H1 (cell line): ENCODE measurements around the gene ZBTB7A. TPM values are rescaled to one million over a fixed set of nuclear protein-coding genes. Genes with fewer than 3 reads are reported as not detected.

Experiments
- CTCF ChIA-PET: fragments of 300-600 bp; sonication (Branson Sonifier 250); formaldehyde crosslinking; loops from one replicate; lab custom pipeline; 2021; ENCODE audit not compliant: partially characterized antibody; lab: Charles Lee
- POLR2A ChIA-PET: fragments of 300-600 bp; sonication (Branson Sonifier 250); formaldehyde crosslinking; loops from one replicate; lab custom pipeline; 2021; ENCODE audit warnings: inconsistent platforms; ENCODE audit not compliant: partially characterized antibody; lab: Charles Lee
- DNase-seq, 2 experiments: peaks; one replicate each; pipeline versions ENCODE4 v3.0.0 to v3.0.0-alpha.2; 2010 to 2022; ENCODE audit warnings: low spot score in 2 of 2, low read depth in 1 of 2, mixed read lengths in 1 of 2
- FAIRE-seq: peaks from 2 replicates; lab custom pipeline; 2011; peaks lifted over from hg19 to GRCh38; lab: Jason Lieb, UNC
- H2AFZ ChIP-seq: 2 replicates; pipeline ENCODE4 v1.8.1; 2012; ENCODE audit warnings: low read length, inconsistent platforms
- H2AK5ac ChIP-seq: 2 replicates; pipeline ENCODE4 v1.6.1; 2013; ENCODE audit warnings: low read depth, low read length
- H2BK120ac ChIP-seq: replicated peaks from 2 replicates; pipeline ENCODE3; 2013; ENCODE audit warnings: low read depth, low read length, inconsistent platforms
- H2BK12ac ChIP-seq: 2 replicates; pipeline ENCODE4 v1.6.1; 2013; ENCODE audit warnings: low read depth, low read length
- H2BK15ac ChIP-seq: 2 replicates; pipeline ENCODE4 v1.6.1; 2013; ENCODE audit warnings: low read length
- H2BK20ac ChIP-seq: 2 replicates; pipeline ENCODE4 v1.6.1; 2013; ENCODE audit warnings: low read length
- H2BK5ac ChIP-seq: 2 replicates; pipeline ENCODE4 v1.6.1; 2013; ENCODE audit warnings: low read depth, low read length
- H3K14ac ChIP-seq: 2 replicates; pipeline ENCODE4 v1.6.1; 2013; ENCODE audit warnings: inconsistent platforms; ENCODE audit not compliant: insufficient read length
- H3K18ac ChIP-seq: 2 replicates; pipeline ENCODE4 v1.6.1; 2013; ENCODE audit warnings: low read length; ENCODE audit errors: extremely low read depth
- H3K23ac ChIP-seq: 2 replicates; pipeline ENCODE4 v1.6.1; 2013; ENCODE audit warnings: inconsistent platforms; ENCODE audit not compliant: insufficient read length
- H3K23me2 ChIP-seq: 2 replicates; pipeline ENCODE4 v1.6.1; 2013; ENCODE audit warnings: low read depth, low read length
- H3K27ac ChIP-seq: 2 replicates; pipeline ENCODE4 v1.6.1; 2011; ENCODE audit warnings: low read depth, low read length, inconsistent platforms
- H3K27me3 ChIP-seq, 4 experiments: replicated peaks in 1 of 4; 1 replicate in 1 of 4; 2 replicates in 3 of 4; pipeline versions ENCODE4 v1.6.1 to v1.8.1; 2011 to 2013; ENCODE audit warnings: low read length in 3 of 4, mild to moderate bottlenecking in 3 of 4, inconsistent platforms in 2 of 4, mixed read lengths in 2 of 4, moderate library complexity in 1 of 4; ENCODE audit not compliant: control insufficient read depth in 3 of 4, insufficient read depth in 3 of 4; ENCODE audit errors: extremely low read depth in 1 of 4
- H3K36me3 ChIP-seq, 4 experiments: 2 replicates each; pipeline versions ENCODE4 v1.6.1 to v1.8.1; 2011 to 2013; ENCODE audit warnings: mild to moderate bottlenecking in 4 of 4, low read length in 3 of 4, moderate library complexity in 2 of 4, control low read depth in 1 of 4, inconsistent platforms in 1 of 4; ENCODE audit not compliant: insufficient read depth in 4 of 4, control insufficient read depth in 2 of 4
- H3K4ac ChIP-seq: replicated peaks from 2 replicates; pipeline ENCODE3; 2013; ENCODE audit warnings: low read length, low read depth, mixed read lengths, inconsistent platforms; ENCODE audit not compliant: insufficient read length
- H3K4me1 ChIP-seq, 4 experiments: replicated peaks in 1 of 4; 1 replicate in 1 of 4; 2 replicates in 3 of 4; pipeline versions ENCODE4 v1.6.1 to v1.8.1; 2011 to 2013; ENCODE audit warnings: low read length in 3 of 4, inconsistent platforms in 2 of 4, mixed read lengths in 1 of 4; ENCODE audit not compliant: insufficient read depth in 4 of 4, control insufficient read depth in 3 of 4
- H3K4me2 ChIP-seq, 2 experiments: 2 replicates each; pipeline versions ENCODE4 v1.6.1 to v1.8.1; 2011 to 2013; ENCODE audit warnings: low read depth in 2 of 2, low read length in 2 of 2, control low read depth in 1 of 2, inconsistent platforms in 1 of 2, mild to moderate bottlenecking in 1 of 2; ENCODE audit not compliant: insufficient read depth in 1 of 2
- H3K4me3 ChIP-seq, 4 experiments: fragments of 200-600, 300-600 bp in 1 of 4; sonication (generic), shearing (Covaris generic), sonication (Bioruptor Twin) in 1 of 4; 2 replicates each; pipeline versions ENCODE4 v1.5.1 to v1.8.1; 2011 to 2016; ENCODE audit warnings: low read length in 4 of 4, low read depth in 3 of 4, control low read depth in 2 of 4, inconsistent platforms in 2 of 4, mild to moderate bottlenecking in 2 of 4, mixed read lengths in 1 of 4, moderate library complexity in 1 of 4; ENCODE audit not compliant: insufficient read depth in 2 of 4; ENCODE audit errors: extremely low read depth in 1 of 4
- H3K56ac ChIP-seq: replicated peaks from 2 replicates; pipeline ENCODE3; 2013; ENCODE audit warnings: low read depth, mild to moderate bottlenecking, mixed read lengths, low read length, inconsistent platforms; ENCODE audit not compliant: insufficient read length
- H3K79me1 ChIP-seq: 2 replicates; pipeline ENCODE4 v1.6.1; 2013; ENCODE audit warnings: low read depth, low read length, control low read depth
- H3K79me2 ChIP-seq, 2 experiments: 2 replicates each; pipeline versions ENCODE4 v1.6.1 to v1.8.1; 2012 to 2013; ENCODE audit warnings: low read length in 2 of 2, mild to moderate bottlenecking in 2 of 2, inconsistent platforms in 1 of 2; ENCODE audit not compliant: insufficient read depth in 2 of 2, control insufficient read depth in 1 of 2
- H3K9ac ChIP-seq, 4 experiments: replicated peaks in 1 of 4; 1 replicate in 1 of 4; 2 replicates in 3 of 4; pipeline versions ENCODE4 v1.6.1 to v1.8.1; 2011 to 2013; ENCODE audit warnings: low read depth in 3 of 4, low read length in 3 of 4, control low read depth in 2 of 4, mild to moderate bottlenecking in 2 of 4, moderate library complexity in 2 of 4, inconsistent platforms in 1 of 4; ENCODE audit errors: extremely low read depth in 1 of 4
- H3K9me3 ChIP-seq, 2 experiments: 2 replicates each; pipeline versions ENCODE4 v1.6.1 to v1.8.1; 2012 to 2013; ENCODE audit warnings: mild to moderate bottlenecking in 2 of 2, moderate library complexity in 2 of 2, control low read depth in 1 of 2, inconsistent platforms in 1 of 2, low read depth in 1 of 2, low read length in 1 of 2, mixed read lengths in 1 of 2; ENCODE audit not compliant: insufficient read depth in 2 of 2
- H4K20me1 ChIP-seq, 2 experiments: replicated peaks in 1 of 2; 2 replicates each; pipeline versions ENCODE3 to v1.8.1; 2011 to 2013; ENCODE audit warnings: inconsistent platforms in 2 of 2, low read length in 2 of 2, mild to moderate bottlenecking in 1 of 2; ENCODE audit not compliant: insufficient read depth in 2 of 2, control insufficient read depth in 1 of 2
- H4K5ac ChIP-seq: 2 replicates; pipeline ENCODE4 v1.6.1; 2013; ENCODE audit warnings: low read length, low read depth, mixed read lengths, inconsistent platforms; ENCODE audit not compliant: insufficient read length
- H4K8ac ChIP-seq: 2 replicates; pipeline ENCODE4 v1.8.0; 2013; ENCODE audit warnings: mild to moderate bottlenecking, moderate library complexity, low read length, inconsistent platforms; ENCODE audit not compliant: insufficient read depth; ENCODE audit errors: extremely low read depth
- H4K91ac ChIP-seq: replicated peaks from 2 replicates; pipeline ENCODE3; 2013; ENCODE audit warnings: low read length, mixed read lengths, inconsistent platforms; ENCODE audit not compliant: insufficient read length
- POLR2AphosphoS5 ChIP-seq: IDR thresholded peaks from 2 replicates; pipeline ENCODE4 v1.6.1; 2011; ENCODE audit warnings: low read depth, low read length
- TAF1 ChIP-seq: IDR thresholded peaks from 2 replicates; pipeline ENCODE4 v1.6.1; 2011; ENCODE audit warnings: mild to moderate bottlenecking, low read depth, low read length
- whole genome bisulfite sequencing, 2 experiments: shearing (Covaris generic) in 1 of 2; methylation state at CpG; one replicate each; pipeline versions ENCODE4 v1.1.6 to v1.1.7; 2013 to 2015; ENCODE audit warnings: low lambda C conversion rate in 2 of 2, mixed read lengths in 2 of 2, inconsistent platforms in 1 of 2, low coverage in 1 of 2, missing lambda C conversion rate in 1 of 2; ENCODE audit not compliant: insufficient replicate concordance in 2 of 2, insufficient coverage in 1 of 2, insufficient read length in 1 of 2; ENCODE audit errors: extremely low coverage in 1 of 2, missing lambda C conversion rate in 1 of 2; 5-methylcytosine and 5-hydroxymethylcytosine counted together
- polyA plus RNA-seq, 7 experiments: library from polyadenylated mRNA; depleted of rRNA in 3 of 7; stranded (reverse) in 5 of 7; unstranded in 2 of 7; fragments of >200 nt in 5 of 7; fragments of 200-250 nt in 2 of 7; gene quantifications; 1 replicate in 5 of 7; 2 replicates in 1 of 7; 4 replicates in 1 of 7; pipeline versions ENCODE4 v1.2.1 to v1.2.3, GENCODE V29; 2011 to 2013; ENCODE audit warnings: missing spikeins in 2 of 7, mixed read lengths in 2 of 7
- total RNA-seq: library from RNA; stranded (reverse); fragmentation: NEBNext Ultra II Directional; extraction: Animal tissue kit (Norgen Biotek cat#: 25700); gene quantifications from 2 replicates; pipeline ENCODE4 v1.2.1, GENCODE V29; 2021

ZBTB7A gene
- total and polyA plus RNA-seq, 2 of the 8 experiments (the other 6 are each of a cell fraction or from before 2014, with no cell fraction given): 5.6 to 17.8 TPM

DNA sequence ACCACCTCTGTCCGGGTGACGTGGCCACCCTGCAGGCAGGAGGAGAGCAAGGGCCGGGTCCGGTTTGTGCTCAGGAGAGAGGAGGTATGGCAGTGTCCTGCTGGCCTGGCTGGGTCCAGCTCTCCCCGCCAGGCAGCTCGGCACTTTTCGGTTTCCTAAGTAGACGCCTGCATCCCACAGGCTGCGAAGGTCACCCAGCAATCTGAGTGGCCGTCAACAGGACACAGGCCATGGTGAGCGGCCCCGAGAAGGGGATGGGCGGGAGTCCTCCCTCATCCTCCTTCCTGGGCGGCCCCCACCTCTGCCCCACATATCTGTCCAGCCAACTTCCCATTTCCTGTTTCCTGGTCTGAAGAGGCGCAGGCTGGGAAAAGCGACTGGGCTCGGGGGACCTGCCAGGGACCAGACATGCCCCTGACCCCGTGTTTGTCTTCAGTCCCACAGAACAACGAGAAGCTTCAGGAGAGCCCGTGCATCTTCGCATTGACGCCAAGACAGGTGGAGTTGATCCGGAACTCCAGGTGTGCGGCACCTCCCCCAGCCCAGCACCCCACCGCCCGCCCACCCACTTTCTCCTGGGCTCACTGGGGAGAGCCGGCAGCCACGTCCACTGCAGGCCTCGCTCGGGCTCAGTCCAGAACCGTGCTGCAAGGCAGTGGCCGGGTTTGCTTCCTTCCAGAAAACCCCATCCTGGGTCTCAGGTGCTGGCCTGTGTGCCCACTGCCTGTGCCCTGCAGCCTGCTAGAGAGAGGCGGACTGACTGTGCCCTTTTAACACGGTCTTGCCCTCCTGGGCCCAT is 42.9 kb downstream of the ZBTB7A start:
- Histone ChIP-seq H3K27me3 (no peaks in the 10 kb centered on the region), H3K36me3 (peaks cover 2 to 11% (median 6%) of the 10 kb centered on the region in 4 experiments; a peak in 4 of 8 replicates), H4K5ac (no peak overlapping the region), H2BK5ac (no peak overlapping the region), H3K9me3 (no peaks in the 10 kb centered on the region), H2AK5ac (no peak overlapping the region), H3K9ac (no peak overlapping the region), H3K23ac (no peak overlapping the region), H3K79me1 (peaks cover 6% of the 10 kb centered on the region; the same call in 1 of the 2 replicates), H3K23me2 (no peaks in the 10 kb centered on the region), H3K4me1 (no peaks in the 10 kb centered on the region)
- no peak for FAIRE-seq
- ChIA-PET POLR2A (interaction anchor here (1.0 to 4.1 kb wide), 3 partner anchors 10 to 39 kb away, joined by 3 to 18 read pairs (median 6); partner anchors contain the start of gene EEF2), CTCF (interaction anchor here (0.6 to 0.8 kb wide), 2 partner anchors 21 to 30 kb away, joined by 3 read pairs; no protein-coding TSS in a partner anchor)
- TF ChIP-seq TAF1: no peak
- TF ChIP-seq POLR2AphosphoS5: no peak
- TF ChIP-seq, all 59 proteins: peak for 0
- no peak for DNase-seq
- Histone ChIP-seq H3K14ac (no peak overlapping the region), H3K56ac (no peak overlapping the region), H2BK12ac (no peak overlapping the region), H3K27ac (no peak overlapping the region; the same call in 1 of the 2 replicates), H4K91ac (no peak overlapping the region), H3K79me2 (peaks cover 0 to 29% of the 10 kb centered on the region in 2 experiments; a peak in 2 of 4 replicates), H3K18ac (no peak overlapping the region), H3K4me3 (no peak overlapping the region), H2BK120ac (no peak overlapping the region), H2BK20ac (no peak overlapping the region), H4K20me1 (peaks cover 4 to 17% of the 10 kb centered on the region in 2 experiments), H2BK15ac (no peak overlapping the region), H2AFZ (no peak overlapping the region), H3K4ac (no peak overlapping the region), H4K8ac (no peak overlapping the region; the same call in 1 of the 2 replicates), H3K4me2 (no peak overlapping the region)
- WGBS, 2 experiments: 91% methylated on average over 30 of the region's 34 CpGs; no CpG with 5 or more reads in 1 of the 2 experiments
